ENCODE results near the gene MAST1. TPM values are rescaled to one million over a fixed set of nuclear protein-coding genes. Genes with fewer than 3 reads are reported as not detected.
A peak's percentile ranks its signal among the peaks of the same experiment; 100 is the strongest.

MAST1 gene
- total and polyA plus RNA-seq, 4 donors = 0.08 to 0.54 (median 0.23) TPM

- peaks cover 0 to 33% (median 21%) of the 10 kb centered on the region in 4 donors for H3K4me1 ChIP-seq (ENCODE audit: control insufficient read depth in 4 of 4, insufficient read depth in 4 of 4, low read length in 3 of 4)
- no peak overlapping the region for H3K9ac ChIP-seq (ENCODE audit: low read depth in 1 of 2, low read length in 2 of 2)
- H3K9me3 ChIP-seq (ENCODE audit: control insufficient read depth in 4 of 4, low read length in 3 of 4) = no peaks in the 10 kb centered on the region
- no peak overlapping the region for H3K27ac ChIP-seq (ENCODE audit: low read depth in 1 of 2, low read length in 2 of 2)
- H3K27me3 ChIP-seq (ENCODE audit: control insufficient read depth in 4 of 4, insufficient read depth in 4 of 4, low read length in 3 of 4) = no peaks in the 10 kb centered on the region
- WGBS = 92% methylated on average over 1 of the region's 1 CpG
- TF ChIP-seq HNF4A (conservative IDR thresholded peaks at IDR 0.05) (no peak), TAF1 (conservative IDR thresholded peaks at IDR 0.05) (no peak)
- H3K36me3 ChIP-seq (ENCODE audit: control insufficient read depth in 4 of 4, insufficient read depth in 3 of 4, low read depth in 1 of 4, low read length in 3 of 4) = peaks cover 0 to 6% (median 1%) of the 10 kb centered on the region in 4 donors
- H3K4me3 ChIP-seq (ENCODE audit: low read depth in 1 of 3, low read length in 3 of 3) = peak overlapping the region in 2 of 3 donors; percentile 59 to 78
- DNase-seq (ENCODE audit: low spot score) = no peak
Measured at GRCh38 chr19:12800466-12800770, 37.9 kb upstream of the MAST1 start.

- Histone ChIP-seq H3K36me3 (ENCODE audit: control insufficient read depth in 4 of 4, insufficient read depth in 3 of 4, low read depth in 1 of 4, low read length in 3 of 4) (peaks cover 0 to 6% (median 1%) of the 10 kb centered on the region in 4 donors), H3K27ac (ENCODE audit: low read depth in 1 of 2, low read length in 2 of 2) (peak overlapping the region; percentile 57 to 62), H3K4me3 (ENCODE audit: low read depth in 1 of 3, low read length in 3 of 3) (peak overlapping the region; percentile 55 to 78 (median 59)), H3K27me3 (ENCODE audit: control insufficient read depth in 4 of 4, insufficient read depth in 4 of 4, low read length in 3 of 4) (no peaks in the 10 kb centered on the region), H3K4me1 (ENCODE audit: control insufficient read depth in 4 of 4, insufficient read depth in 4 of 4, low read length in 3 of 4) (peaks cover 0 to 30% (median 20%) of the 10 kb centered on the region in 4 donors), H3K9ac (ENCODE audit: low read depth in 1 of 2, low read length in 2 of 2) (peak overlapping the region; percentile 34 to 73), H3K9me3 (ENCODE audit: control insufficient read depth in 4 of 4, low read length in 3 of 4) (no peaks in the 10 kb centered on the region)
- 8% methylated on average over 38 of the region's 38 CpGs for WGBS
- peak; percentile 55 for DNase-seq (ENCODE audit: low spot score)
- no peak for TF ChIP-seq YY1 (IDR thresholded peaks at IDR 0.05)
- no peak for TF ChIP-seq HNF4G (IDR thresholded peaks at IDR 0.05)
- TF ChIP-seq, protein P1, sequence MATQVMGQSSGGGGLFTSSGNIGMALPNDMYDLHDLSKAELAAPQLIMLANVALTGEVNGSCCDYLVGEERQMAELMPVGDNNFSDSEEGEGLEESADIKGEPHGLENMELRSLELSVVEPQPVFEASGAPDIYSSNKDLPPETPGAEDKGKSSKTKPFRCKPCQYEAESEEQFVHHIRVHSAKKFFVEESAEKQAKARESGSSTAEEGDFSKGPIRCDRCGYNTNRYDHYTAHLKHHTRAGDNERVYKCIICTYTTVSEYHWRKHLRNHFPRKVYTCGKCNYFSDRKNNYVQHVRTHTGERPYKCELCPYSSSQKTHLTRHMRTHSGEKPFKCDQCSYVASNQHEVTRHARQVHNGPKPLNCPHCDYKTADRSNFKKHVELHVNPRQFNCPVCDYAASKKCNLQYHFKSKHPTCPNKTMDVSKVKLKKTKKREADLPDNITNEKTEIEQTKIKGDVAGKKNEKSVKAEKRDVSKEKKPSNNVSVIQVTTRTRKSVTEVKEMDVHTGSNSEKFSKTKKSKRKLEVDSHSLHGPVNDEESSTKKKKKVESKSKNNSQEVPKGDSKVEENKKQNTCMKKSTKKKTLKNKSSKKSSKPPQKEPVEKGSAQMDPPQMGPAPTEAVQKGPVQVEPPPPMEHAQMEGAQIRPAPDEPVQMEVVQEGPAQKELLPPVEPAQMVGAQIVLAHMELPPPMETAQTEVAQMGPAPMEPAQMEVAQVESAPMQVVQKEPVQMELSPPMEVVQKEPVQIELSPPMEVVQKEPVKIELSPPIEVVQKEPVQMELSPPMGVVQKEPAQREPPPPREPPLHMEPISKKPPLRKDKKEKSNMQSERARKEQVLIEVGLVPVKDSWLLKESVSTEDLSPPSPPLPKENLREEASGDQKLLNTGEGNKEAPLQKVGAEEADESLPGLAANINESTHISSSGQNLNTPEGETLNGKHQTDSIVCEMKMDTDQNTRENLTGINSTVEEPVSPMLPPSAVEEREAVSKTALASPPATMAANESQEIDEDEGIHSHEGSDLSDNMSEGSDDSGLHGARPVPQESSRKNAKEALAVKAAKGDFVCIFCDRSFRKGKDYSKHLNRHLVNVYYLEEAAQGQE (IDR thresholded peaks at IDR 0.05) = no peak
- TF ChIP-seq RAD21 (IDR thresholded peaks at IDR 0.05) = no peak
- no peak for TF ChIP-seq CTCF (IDR thresholded peaks at IDR 0.05; ENCODE audit: low read depth, low read length, missing input control)
- no peak for TF ChIP-seq JUND (IDR thresholded peaks at IDR 0.05)
- no peak for TF ChIP-seq HNF4A (conservative IDR thresholded peaks at IDR 0.05)
- TF ChIP-seq SP1 (IDR thresholded peaks at IDR 0.05) = no peak
- TF ChIP-seq NR2F2 (IDR thresholded peaks at IDR 0.05) = no peak
Measured at GRCh38 chr19:12800923-12801465, 37.3 kb upstream of the MAST1 start.

DNA sequence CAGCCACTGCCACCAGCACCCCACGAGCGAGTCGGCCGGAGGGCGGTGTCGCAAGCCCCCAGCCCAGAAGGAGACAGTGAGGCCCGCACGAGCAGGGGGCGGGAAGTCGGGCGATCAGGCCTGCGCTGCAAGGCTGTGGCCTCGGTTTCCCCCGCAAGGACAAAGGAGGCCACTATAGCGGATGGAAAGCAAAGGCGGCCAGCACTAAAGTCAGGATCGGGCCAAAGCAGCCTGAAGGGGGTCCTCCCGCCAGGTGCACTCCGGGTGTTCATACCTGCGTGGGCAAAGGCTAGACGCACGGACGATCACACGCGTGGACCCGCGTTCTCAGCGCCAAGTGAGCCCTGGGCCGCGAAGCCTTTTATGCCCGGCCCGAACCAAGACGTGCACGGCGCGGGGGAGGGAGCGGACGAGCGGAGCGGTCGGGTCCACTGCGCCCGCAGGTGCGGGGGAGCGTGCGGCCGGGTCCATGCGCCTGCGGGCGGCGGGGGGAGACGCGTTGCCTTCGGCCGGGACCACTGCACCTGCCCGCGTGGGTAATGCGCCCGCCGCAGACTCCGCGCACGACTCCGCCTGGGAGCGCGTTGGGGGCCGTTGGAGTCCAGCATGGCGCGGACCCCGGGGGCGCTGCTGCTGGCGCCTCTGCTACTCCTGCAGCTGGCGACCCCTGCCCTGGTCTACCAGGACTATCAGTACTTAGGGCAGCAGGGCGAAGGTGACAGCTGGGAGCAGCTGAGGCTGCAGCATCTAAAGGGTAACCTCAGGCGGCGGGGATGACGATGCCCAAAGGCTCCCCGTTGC lies 36.6 kb upstream of the MAST1 start, which contains the start of the genes PRDX2 and THSD8:
PRDX2 (minus strand) TSS at position 335 of the 801 bp plus-strand sequence. CDS start 539 bp downstream, outside the sequence.
THSD8 (plus strand) TSS at position 604 of the 801 bp plus-strand sequence; CDS start at position 607, 3 bp downstream.
- peak within 1 kb of the TSS; percentile 34 to 73 for H3K9ac ChIP-seq (ENCODE audit: low read depth in 1 of 2, low read length in 2 of 2)
- WGBS = under 1% methylated on average over 78 of the region's 78 CpGs
- H3K4me1 ChIP-seq (ENCODE audit: control insufficient read depth in 4 of 4, insufficient read depth in 4 of 4, low read length in 3 of 4) = peaks cover 0 to 26% (median 18%) of the 10 kb centered on the region in 4 donors
- DNase-seq (ENCODE audit: low spot score) = peak; percentile 90
- peak within 1 kb of the TSS; percentile 57 to 62 for H3K27ac ChIP-seq (ENCODE audit: low read depth in 1 of 2, low read length in 2 of 2)
- H3K4me3 ChIP-seq (ENCODE audit: low read depth in 1 of 3, low read length in 3 of 3) = peak within 1 kb of the TSS; percentile 55 to 78 (median 59)
- H3K36me3 ChIP-seq (ENCODE audit: control insufficient read depth in 4 of 4, insufficient read depth in 3 of 4, low read depth in 1 of 4, low read length in 3 of 4) = peaks cover 0 to 6% (median 1%) of the 10 kb centered on the region in 4 donors
- H3K9me3 ChIP-seq (ENCODE audit: control insufficient read depth in 4 of 4, low read length in 3 of 4) = no peaks in the 10 kb centered on the region
- H3K27me3 ChIP-seq (ENCODE audit: control insufficient read depth in 4 of 4, insufficient read depth in 4 of 4, low read length in 3 of 4) = no peaks in the 10 kb centered on the region
- TF ChIP-seq NR2F2 (IDR thresholded peaks at IDR 0.05) = no peak
- TF ChIP-seq MAX (IDR thresholded peaks at IDR 0.05) = no peak
- no peak for TF ChIP-seq FOXA1 (IDR thresholded peaks at IDR 0.05)
- TF ChIP-seq EGR1 (IDR thresholded peaks at IDR 0.05; ENCODE audit: low read depth in 2 of 2) = peak in 1 of 2 donors; percentile 80
- no peak for TF ChIP-seq GABPA (IDR thresholded peaks at IDR 0.05 in 1 of 2, conservative IDR thresholded peaks at IDR 0.05 in 1 of 2)
- TF ChIP-seq SP1 (IDR thresholded peaks at IDR 0.05) = peak; percentile 8
- peak; percentile 32 to 65 for TF ChIP-seq RXRA (IDR thresholded peaks at IDR 0.05)
- no peak for TF ChIP-seq ATF3 (IDR thresholded peaks at IDR 0.05)
- TF ChIP-seq HNF4A (conservative IDR thresholded peaks at IDR 0.05) = peak; percentile 51 to 56
- no peak for TF ChIP-seq HNF4G (IDR thresholded peaks at IDR 0.05)
- TF ChIP-seq TAF1 (conservative IDR thresholded peaks at IDR 0.05) = no peak
- no peak for TF ChIP-seq CTCF (IDR thresholded peaks at IDR 0.05; ENCODE audit: low read depth, low read length, missing input control)
- no peak for TF ChIP-seq YY1 (IDR thresholded peaks at IDR 0.05)
- no peak for TF ChIP-seq RAD21 (IDR thresholded peaks at IDR 0.05)
- TF ChIP-seq FOXA2 (IDR thresholded peaks at IDR 0.05) = no peak
